ENCODE measurements around the gene HTATSF1.

DNA sequence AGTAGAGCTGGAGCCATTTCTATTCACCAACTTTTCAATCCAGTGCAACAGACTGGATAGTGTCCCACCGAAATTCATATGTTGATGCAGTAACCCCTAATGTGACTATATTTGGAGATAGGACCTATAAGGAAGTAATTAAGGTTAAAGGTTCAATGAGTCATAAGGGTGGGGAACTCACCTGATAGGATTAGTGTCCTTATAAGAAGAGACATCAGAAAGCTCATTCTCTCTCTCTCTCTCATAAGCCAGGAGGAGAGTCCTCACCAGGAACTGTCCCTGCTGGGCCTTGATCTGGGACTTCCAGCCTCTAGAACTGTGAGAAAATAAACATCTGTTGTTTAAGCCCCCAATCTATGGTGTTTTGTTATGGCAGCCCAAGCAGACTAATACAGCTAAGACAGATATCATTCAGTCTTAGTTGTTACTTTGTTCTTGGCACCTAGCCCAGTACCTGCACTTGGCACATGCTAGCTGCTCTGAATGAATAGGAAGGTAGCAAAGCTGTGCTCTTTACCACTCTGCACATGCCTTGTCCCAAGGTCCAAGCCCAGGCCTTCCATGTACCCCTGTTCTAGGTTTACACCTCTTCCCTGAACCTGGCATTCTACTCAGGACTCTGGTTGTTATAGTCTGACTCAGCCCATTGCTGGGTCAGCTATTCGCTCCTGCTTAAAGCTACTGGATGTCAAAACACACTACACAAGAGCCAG is 28.8 kb upstream of the HTATSF1 start:
- TF ChIP-seq, protein P1, sequence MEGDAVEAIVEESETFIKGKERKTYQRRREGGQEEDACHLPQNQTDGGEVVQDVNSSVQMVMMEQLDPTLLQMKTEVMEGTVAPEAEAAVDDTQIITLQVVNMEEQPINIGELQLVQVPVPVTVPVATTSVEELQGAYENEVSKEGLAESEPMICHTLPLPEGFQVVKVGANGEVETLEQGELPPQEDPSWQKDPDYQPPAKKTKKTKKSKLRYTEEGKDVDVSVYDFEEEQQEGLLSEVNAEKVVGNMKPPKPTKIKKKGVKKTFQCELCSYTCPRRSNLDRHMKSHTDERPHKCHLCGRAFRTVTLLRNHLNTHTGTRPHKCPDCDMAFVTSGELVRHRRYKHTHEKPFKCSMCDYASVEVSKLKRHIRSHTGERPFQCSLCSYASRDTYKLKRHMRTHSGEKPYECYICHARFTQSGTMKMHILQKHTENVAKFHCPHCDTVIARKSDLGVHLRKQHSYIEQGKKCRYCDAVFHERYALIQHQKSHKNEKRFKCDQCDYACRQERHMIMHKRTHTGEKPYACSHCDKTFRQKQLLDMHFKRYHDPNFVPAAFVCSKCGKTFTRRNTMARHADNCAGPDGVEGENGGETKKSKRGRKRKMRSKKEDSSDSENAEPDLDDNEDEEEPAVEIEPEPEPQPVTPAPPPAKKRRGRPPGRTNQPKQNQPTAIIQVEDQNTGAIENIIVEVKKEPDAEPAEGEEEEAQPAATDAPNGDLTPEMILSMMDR (conservative IDR thresholded peaks at IDR 0.05; ENCODE audit: low read length): no peak
- no peak for TF ChIP-seq EZH2phosphoT487 (IDR thresholded peaks at IDR 0.05; ENCODE audit: borderline replicate concordance)
